Stomach (tissue), 9 donors: ENCODE measurements around the gene NEFH. TPM values are rescaled to one million over a fixed set of nuclear protein-coding genes. Genes with fewer than 3 reads are reported as not detected.

Experiments
- DNase-seq, 2 donors: peaks; one replicate each; pipeline versions ENCODE4 v3.0.0 to v3.0.0-alpha.2; 2013 to 2019
- H3K27ac ChIP-seq, 5 donors: fragments of 200-600 bp in 4 of 5; sonication (generic) in 4 of 5; one replicate each; pipeline ENCODE4 v1.5.1; 2013 to 2019; ENCODE audit warnings: mild to moderate bottlenecking in 1 of 5, moderate library complexity in 1 of 5
- H3K27me3 ChIP-seq, 3 donors: fragments of 200-600 bp; sonication (generic); one replicate each; pipeline ENCODE4 v1.5.1; 2017 to 2019; ENCODE audit warnings: mixed run types in 1 of 3
- H3K36me3 ChIP-seq, 4 donors: fragments of 200-600 bp; sonication (generic); 1 replicate in 3 of 4; 2 replicates in 1 of 4; pipeline ENCODE4 v1.5.1; 2016 to 2019
- H3K4me1 ChIP-seq, 4 donors: fragments of 200-600 bp; sonication (generic); one replicate each; pipeline ENCODE4 v1.5.1; 2016 to 2019
- H3K4me3 ChIP-seq, 4 donors: fragments of 200-600 bp; sonication (generic) in 3 of 4; one replicate each; pipeline ENCODE4 v1.5.1; 2016 to 2019; ENCODE audit warnings: mild to moderate bottlenecking in 1 of 4
- H3K9me3 ChIP-seq, 4 donors: fragments of 200-600 bp; sonication (generic); one replicate each; pipeline ENCODE4 v1.5.1; 2016 to 2019
- EP300 ChIP-seq: sonication (generic); formaldehyde crosslinking; IDR thresholded peaks from one replicate; pipeline ENCODE4 v1.6.1; 2017; ENCODE audit warnings: antibody characterized with exemption
- POLR2A ChIP-seq, 4 donors: fragments of 450-650 bp; IDR thresholded peaks; one replicate each; pipeline ENCODE4 v1.6.1; 2016; ENCODE audit warnings: antibody characterized with exemption in 4 of 4, control low read depth in 2 of 4, mild to moderate bottlenecking in 1 of 4, moderate library complexity in 1 of 4
- POLR2AphosphoS5 ChIP-seq, 3 donors: sonication (generic); formaldehyde crosslinking; IDR thresholded peaks; one replicate each; pipeline ENCODE4 v1.6.1; 2016; ENCODE audit warnings: antibody characterized with exemption in 3 of 3
- WGBS, 5 donors: extraction: QIAGEN DNeasy Blood & Tissue Kit in 3 of 5; methylation state at CpG; one replicate each; pipeline versions ENCODE4 v1.1.5 to v1.1.7; 2013 to 2018; 5-methylcytosine and 5-hydroxymethylcytosine counted together
- intact Hi-C: fragments of 100-400 bp; cut with DNase I; formaldehyde crosslinking; loops from one replicate; pipeline ENCODE4 v1.15.1; 2023; ENCODE audit warnings: low total_unique reads
- polyA plus RNA-seq, 3 donors: library from polyadenylated mRNA; stranded (reverse); fragments of 200-250 nt; gene quantifications; one replicate each; pipeline ENCODE4 v1.2.3, GENCODE V29; 2013
- total RNA-seq, 5 donors: library from RNA; depleted of rRNA; stranded (reverse); fragments of >200 nt; gene quantifications; one replicate each; pipeline versions ENCODE4 v1.1.0 to v1.2.3, GENCODE V29; 2014 to 2016
- TF ChIP-seq, protein P1 (sequence below), 7 experiments: fragments of 450-650 bp in 4 of 7; fragments of 200-600 bp in 3 of 7; sonication (generic) in 3 of 7; IDR thresholded peaks; one replicate each; pipeline ENCODE4 v1.5.1; 2016 to 2019; ENCODE audit warnings: antibody characterized with exemption in 7 of 7, control low read depth in 2 of 7, mild to moderate bottlenecking in 1 of 7
- donor health status: healthy with polysubstance abuse.
- donor health status: Bipolar disorder and iron deficiency.
- donor health status: healthy.

The NEFH gene
- total and polyA plus RNA-seq, 8 donors, result 0.14 to 2.7 (median 0.43) TPM; not detected in 3

DNA sequence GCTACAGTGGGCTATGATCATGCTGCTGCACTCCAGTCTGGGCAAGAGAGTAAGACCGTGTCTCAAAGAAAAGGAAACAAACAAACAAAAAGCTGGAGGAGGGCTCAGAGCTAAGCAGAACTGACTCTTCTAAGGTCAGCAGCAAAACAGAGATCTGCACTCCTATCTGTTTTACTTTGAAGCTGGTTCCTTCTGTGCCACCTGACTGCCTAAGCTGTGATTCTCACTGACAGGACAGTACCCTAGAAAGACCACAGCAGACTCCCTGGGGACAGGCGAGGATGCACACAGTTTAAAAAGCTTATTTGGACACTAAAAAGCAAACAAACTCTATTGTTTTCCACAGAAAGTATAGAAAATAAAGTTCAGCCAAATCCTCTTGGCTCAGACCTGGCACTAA is 30.5 kb downstream of the NEFH start:
- H3K4me1 ChIP-seq, result no peaks in the 10 kb centered on the region
- no peaks in the 10 kb centered on the region for H3K9me3 ChIP-seq
- no peak overlapping the region for H3K27ac ChIP-seq
- no peaks in the 10 kb centered on the region for H3K27me3 ChIP-seq
- intact Hi-C loops, result no loop called here
- no peak for DNase-seq
- 70 to 90% (median 86%) methylated on average over 2 of the region's 2 CpGs for WGBS, 5 donors
- peaks cover 49 to 100% (median 99%) of the 10 kb centered on the region in 4 donors for H3K36me3 ChIP-seq
- TF ChIP-seq, protein P1, sequence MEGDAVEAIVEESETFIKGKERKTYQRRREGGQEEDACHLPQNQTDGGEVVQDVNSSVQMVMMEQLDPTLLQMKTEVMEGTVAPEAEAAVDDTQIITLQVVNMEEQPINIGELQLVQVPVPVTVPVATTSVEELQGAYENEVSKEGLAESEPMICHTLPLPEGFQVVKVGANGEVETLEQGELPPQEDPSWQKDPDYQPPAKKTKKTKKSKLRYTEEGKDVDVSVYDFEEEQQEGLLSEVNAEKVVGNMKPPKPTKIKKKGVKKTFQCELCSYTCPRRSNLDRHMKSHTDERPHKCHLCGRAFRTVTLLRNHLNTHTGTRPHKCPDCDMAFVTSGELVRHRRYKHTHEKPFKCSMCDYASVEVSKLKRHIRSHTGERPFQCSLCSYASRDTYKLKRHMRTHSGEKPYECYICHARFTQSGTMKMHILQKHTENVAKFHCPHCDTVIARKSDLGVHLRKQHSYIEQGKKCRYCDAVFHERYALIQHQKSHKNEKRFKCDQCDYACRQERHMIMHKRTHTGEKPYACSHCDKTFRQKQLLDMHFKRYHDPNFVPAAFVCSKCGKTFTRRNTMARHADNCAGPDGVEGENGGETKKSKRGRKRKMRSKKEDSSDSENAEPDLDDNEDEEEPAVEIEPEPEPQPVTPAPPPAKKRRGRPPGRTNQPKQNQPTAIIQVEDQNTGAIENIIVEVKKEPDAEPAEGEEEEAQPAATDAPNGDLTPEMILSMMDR (IDR thresholded peaks at IDR 0.05), result no peak
- TF ChIP-seq EP300 (no peak), POLR2A (IDR thresholded peaks at IDR 0.05) (no peak), POLR2AphosphoS5 (IDR thresholded peaks at IDR 0.05) (no peak)
- no peak overlapping the region for H3K4me3 ChIP-seq

DNA sequence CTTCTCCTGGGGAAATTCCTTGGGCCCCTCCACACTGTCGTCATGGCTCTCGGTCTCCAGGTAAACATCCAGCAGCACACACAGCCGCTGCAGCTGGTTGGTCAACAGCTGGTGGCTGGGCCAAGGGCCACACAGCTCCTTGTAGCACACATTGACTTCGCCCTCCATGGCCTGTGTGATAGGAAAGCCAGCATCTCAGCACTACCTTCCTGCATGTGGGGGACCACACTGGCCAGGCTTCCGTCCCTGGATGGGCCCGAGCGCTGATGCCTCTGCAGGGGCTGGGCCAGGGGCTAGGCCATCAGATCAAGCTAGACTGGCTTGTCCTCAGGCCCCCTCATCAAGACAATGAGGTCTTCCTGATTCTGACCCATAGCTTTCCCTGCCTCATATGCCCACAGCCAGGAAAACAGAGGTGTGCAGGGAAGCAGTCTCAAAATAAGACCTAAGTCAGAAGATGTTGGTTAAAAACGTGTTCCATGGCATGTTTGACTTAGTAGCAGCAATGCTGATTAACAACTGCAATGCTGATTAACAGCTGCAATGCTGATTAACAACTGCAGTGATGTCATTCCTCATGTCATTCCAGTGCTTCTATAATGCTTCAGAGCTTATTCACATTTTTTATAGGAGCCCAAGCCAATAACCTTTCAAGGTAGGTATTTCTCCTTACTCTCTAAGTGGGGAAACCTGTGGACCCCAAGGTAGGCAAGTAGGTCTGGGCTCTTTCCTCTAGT is 31.3 kb downstream of the NEFH start:
- Histone ChIP-seq H3K4me3 (no peak overlapping the region), H3K36me3 (peaks cover 55 to 100% (median 99%) of the 10 kb centered on the region in 4 donors), H3K9me3 (no peaks in the 10 kb centered on the region), H3K27ac (no peak overlapping the region), H3K27me3 (no peaks in the 10 kb centered on the region), H3K4me1 (no peaks in the 10 kb centered on the region)
- WGBS, 5 donors, result 81 to 88% (median 85%) methylated on average over 8 of the region's 8 CpGs
- DNase-seq, result no peak
- intact Hi-C loops, result no loop called here
- TF ChIP-seq, protein P1 (IDR thresholded peaks at IDR 0.05), result no peak
- TF ChIP-seq EP300 (no peak), POLR2AphosphoS5 (IDR thresholded peaks at IDR 0.05) (no peak), POLR2A (IDR thresholded peaks at IDR 0.05) (no peak)

DNA sequence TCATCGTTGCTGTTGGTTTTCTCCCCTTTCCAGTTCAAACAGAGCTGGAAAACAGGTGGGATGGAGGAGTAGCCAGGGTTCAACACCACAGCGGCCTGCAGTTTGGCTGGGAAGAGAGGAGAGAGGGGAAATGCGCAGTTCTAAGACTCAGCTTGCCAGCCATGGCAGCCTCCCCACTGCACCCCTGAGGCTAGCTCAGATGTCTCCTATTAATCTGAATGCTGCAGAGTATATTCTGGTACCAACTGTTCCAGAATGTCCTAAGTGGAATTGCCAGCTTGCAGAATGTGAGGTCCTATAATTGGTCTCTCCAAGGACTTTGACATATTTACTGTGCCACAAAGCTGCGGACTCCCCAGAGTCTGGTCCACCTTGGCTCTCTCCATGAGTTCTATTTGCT is 32.0 kb downstream of the NEFH start:
- TF ChIP-seq POLR2A (IDR thresholded peaks at IDR 0.05) (no peak), EP300 (no peak), POLR2AphosphoS5 (IDR thresholded peaks at IDR 0.05) (no peak)
- TF ChIP-seq, protein P1 (IDR thresholded peaks at IDR 0.05), result no peak

DNA sequence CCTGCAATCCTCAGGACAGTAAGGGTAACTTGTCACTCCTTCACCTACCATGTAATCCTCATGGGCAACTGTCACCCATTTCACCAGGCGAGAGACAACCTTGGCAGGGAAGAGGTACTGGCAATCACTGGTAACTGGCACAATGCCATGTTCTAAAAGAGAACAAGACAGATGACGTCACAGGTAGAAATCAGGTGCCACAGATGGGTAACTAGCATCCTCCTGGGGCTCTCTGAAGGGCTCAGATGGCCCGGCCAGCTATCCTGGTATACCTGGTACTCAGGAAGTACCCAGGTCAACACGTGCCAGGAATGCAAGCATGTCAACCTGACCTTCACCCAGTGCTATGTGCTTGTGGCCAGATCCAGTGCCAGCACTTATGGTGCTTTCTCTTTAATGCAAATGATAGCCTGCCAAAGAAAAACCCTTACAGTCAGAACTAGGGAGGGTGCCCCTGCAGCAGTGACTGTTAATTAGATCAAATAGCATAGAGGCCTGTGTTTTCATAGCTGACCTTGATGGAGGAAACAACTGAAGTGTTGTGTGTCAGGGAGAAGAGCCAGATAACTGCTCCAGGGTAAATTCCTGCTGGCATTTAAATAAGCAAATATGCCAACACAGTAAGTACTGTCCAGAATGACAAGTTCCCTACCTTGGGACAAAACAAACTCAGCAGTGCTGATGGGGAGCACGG is 37.3 kb downstream of the NEFH start:
- no peak overlapping the region for H3K4me3 ChIP-seq
- 37 to 72% (median 59%) methylated on average over 5 of the region's 5 CpGs for WGBS, 5 donors
- TF ChIP-seq, protein P1 (IDR thresholded peaks at IDR 0.05), result no peak
- TF ChIP-seq POLR2A (IDR thresholded peaks at IDR 0.05) (no peak), EP300 (no peak), POLR2AphosphoS5 (IDR thresholded peaks at IDR 0.05) (no peak)
- no peaks in the 10 kb centered on the region for H3K27me3 ChIP-seq
- intact Hi-C loops, result no loop called here
- H3K9me3 ChIP-seq, result no peaks in the 10 kb centered on the region
- DNase-seq, result peak in 1 of 2 donors; percentile 34
- no peaks in the 10 kb centered on the region for H3K4me1 ChIP-seq
- H3K36me3 ChIP-seq, result peaks cover 60 to 100% (median 97%) of the 10 kb centered on the region in 4 donors
- no peak overlapping the region for H3K27ac ChIP-seq

More for the DNA sequence above, 32.0 kb downstream of the NEFH start:
- H3K9me3 ChIP-seq, result no peaks in the 10 kb centered on the region
- H3K36me3 ChIP-seq, result peaks cover 56 to 100% (median 99%) of the 10 kb centered on the region in 4 donors
- no peak overlapping the region for H3K4me3 ChIP-seq
- H3K27ac ChIP-seq, result no peak overlapping the region
- DNase-seq, result no peak
- WGBS, 5 donors, result 73 to 100% (median 85%) methylated on average over 3 to 4 of the region's 4 CpGs
- intact Hi-C loops, result no loop called here
- no peaks in the 10 kb centered on the region for H3K4me1 ChIP-seq
- H3K27me3 ChIP-seq, result no peaks in the 10 kb centered on the region
